ENCODE measurements around the gene KCNB1. TPM values are rescaled to one million over a fixed set of nuclear protein-coding genes. Genes with fewer than 3 reads are reported as not detected.

Gene KCNB1
- total RNA-seq, 1 experiment from 2014 or later: 0.09 TPM

DNA sequence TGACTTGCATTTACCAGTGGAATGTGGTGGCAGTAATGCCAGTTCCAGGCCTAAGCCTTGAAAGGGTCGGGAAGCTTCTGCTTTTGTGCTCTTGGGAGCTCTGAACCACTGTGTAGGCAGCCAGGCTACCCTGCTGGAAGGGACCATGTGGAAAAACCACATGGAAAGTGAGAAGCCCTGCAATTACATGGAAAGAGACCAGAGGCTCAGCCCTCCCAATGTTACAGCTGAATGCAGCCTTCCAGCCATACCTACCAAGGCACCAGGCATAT is 14.9 kb upstream of the KCNB1 start:
- POLR2A ChIA-PET: no interaction called here
- Mint-ChIP-seq H3K36me3 (ENCODE audit: insufficient read depth, unreplicated experiment) (no peaks in the 10 kb centered on the region), H3K4me1 (ENCODE audit: low read depth, unreplicated experiment) (peaks cover 9% of the 10 kb centered on the region), H3K4me3 (ENCODE audit: unreplicated experiment) (no peak overlapping the region), H3K9me3 (ENCODE audit: unreplicated experiment) (no peaks in the 10 kb centered on the region), H3K27ac (ENCODE audit: unreplicated experiment) (no peak overlapping the region), H3K27me3 (ENCODE audit: insufficient read depth, unreplicated experiment) (peaks cover 6% of the 10 kb centered on the region)
- Histone ChIP-seq H3K4me3 (ENCODE audit: low read depth, low read length) (no peak overlapping the region), H3K9me3 (no peaks in the 10 kb centered on the region), H3K4me1 (peaks cover 11% of the 10 kb centered on the region; the same call in 1 of the 2 replicates), H3K27me3 (replicated peaks; ENCODE audit: control insufficient read depth, insufficient read depth, low read length) (no peaks in the 10 kb centered on the region), H3K36me3 (ENCODE audit: control insufficient read depth, insufficient read depth, low read length) (no peaks in the 10 kb centered on the region)
- intact Hi-C loops (cut with micrococcal nuclease; ENCODE audit: unreplicated experiment): no loop called here
- TF ChIP-seq, protein P1, sequence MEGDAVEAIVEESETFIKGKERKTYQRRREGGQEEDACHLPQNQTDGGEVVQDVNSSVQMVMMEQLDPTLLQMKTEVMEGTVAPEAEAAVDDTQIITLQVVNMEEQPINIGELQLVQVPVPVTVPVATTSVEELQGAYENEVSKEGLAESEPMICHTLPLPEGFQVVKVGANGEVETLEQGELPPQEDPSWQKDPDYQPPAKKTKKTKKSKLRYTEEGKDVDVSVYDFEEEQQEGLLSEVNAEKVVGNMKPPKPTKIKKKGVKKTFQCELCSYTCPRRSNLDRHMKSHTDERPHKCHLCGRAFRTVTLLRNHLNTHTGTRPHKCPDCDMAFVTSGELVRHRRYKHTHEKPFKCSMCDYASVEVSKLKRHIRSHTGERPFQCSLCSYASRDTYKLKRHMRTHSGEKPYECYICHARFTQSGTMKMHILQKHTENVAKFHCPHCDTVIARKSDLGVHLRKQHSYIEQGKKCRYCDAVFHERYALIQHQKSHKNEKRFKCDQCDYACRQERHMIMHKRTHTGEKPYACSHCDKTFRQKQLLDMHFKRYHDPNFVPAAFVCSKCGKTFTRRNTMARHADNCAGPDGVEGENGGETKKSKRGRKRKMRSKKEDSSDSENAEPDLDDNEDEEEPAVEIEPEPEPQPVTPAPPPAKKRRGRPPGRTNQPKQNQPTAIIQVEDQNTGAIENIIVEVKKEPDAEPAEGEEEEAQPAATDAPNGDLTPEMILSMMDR (IDR thresholded peaks at IDR 0.05; ENCODE audit: insufficient read depth in 1 of 2, low read depth in 1 of 2, low read length in 1 of 2, severe bottlenecking in 1 of 2, unreplicated experiment in 1 of 2): no peak
- BruUV-seq (replicated peaks): no TSS peak
- no peak for DNase-seq
- CTCF ChIA-PET: interaction anchor here (1.2 to 4.3 kb wide), 3 partner anchors 11 to 177 kb away, joined by 3 to 24 read pairs (median 10); no protein-coding TSS in a partner anchor

GRCh38 chr20:49496553-49497397 is 14.3 kb upstream of the KCNB1 start:
- no peak overlapping the region for H3K4me3 ChIP-seq (ENCODE audit: low read depth, low read length)
- no peaks in the 10 kb centered on the region for H3K27me3 ChIP-seq (replicated peaks; ENCODE audit: control insufficient read depth, insufficient read depth, low read length)
- POLR2A ChIA-PET: no interaction called here
- H3K27me3 Mint-ChIP-seq (ENCODE audit: insufficient read depth, unreplicated experiment): peaks cover 6% of the 10 kb centered on the region
- no TSS peak for BruUV-seq (replicated peaks)
- H3K4me1 Mint-ChIP-seq (ENCODE audit: low read depth, unreplicated experiment): peaks cover 9% of the 10 kb centered on the region
- no peak for DNase-seq
- H3K9me3 Mint-ChIP-seq (ENCODE audit: unreplicated experiment): no peaks in the 10 kb centered on the region
- H3K36me3 ChIP-seq (ENCODE audit: control insufficient read depth, insufficient read depth, low read length): no peaks in the 10 kb centered on the region
- intact Hi-C loops (cut with micrococcal nuclease; ENCODE audit: unreplicated experiment): no loop called here
- CTCF ChIA-PET: interaction anchor here (1.2 to 4.3 kb wide), 3 partner anchors 12 to 176 kb away, joined by 3 to 24 read pairs (median 10); no protein-coding TSS in a partner anchor
- no peaks in the 10 kb centered on the region for H3K36me3 Mint-ChIP-seq (ENCODE audit: insufficient read depth, unreplicated experiment)
- peaks cover 11% of the 10 kb centered on the region; the same call in 1 of the 2 replicates for H3K4me1 ChIP-seq
- no peak overlapping the region for H3K27ac Mint-ChIP-seq (ENCODE audit: unreplicated experiment)
- no peak overlapping the region for H3K4me3 Mint-ChIP-seq (ENCODE audit: unreplicated experiment)
- no peaks in the 10 kb centered on the region for H3K9me3 ChIP-seq
- TF ChIP-seq, protein P1 (IDR thresholded peaks at IDR 0.05; ENCODE audit: insufficient read depth in 1 of 2, low read depth in 1 of 2, low read length in 1 of 2, severe bottlenecking in 1 of 2, unreplicated experiment in 1 of 2): no peak

DNA sequence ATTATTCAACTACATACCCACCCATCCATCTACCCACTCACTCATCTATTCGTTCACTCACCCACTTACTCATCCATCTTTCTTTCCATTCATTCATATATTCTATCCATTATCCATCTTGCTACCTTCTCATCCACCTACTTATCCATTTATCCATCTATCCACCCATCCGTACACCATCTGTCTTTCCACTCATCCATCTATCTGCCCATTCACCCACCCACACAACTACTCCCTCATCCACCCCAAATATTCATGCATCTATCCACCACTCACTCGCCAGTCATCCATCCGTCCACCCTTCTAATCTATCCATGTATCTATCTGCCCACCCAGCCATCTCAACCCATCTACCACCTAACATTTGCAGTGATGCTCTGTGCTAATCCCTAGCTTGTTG is 13.6 kb upstream of the KCNB1 start:
- Histone ChIP-seq H3K4me3 (ENCODE audit: low read depth, low read length) (no peak overlapping the region), H3K9me3 (no peaks in the 10 kb centered on the region), H3K4me1 (peaks cover 11% of the 10 kb centered on the region; the same call in 1 of the 2 replicates), H3K27me3 (replicated peaks; ENCODE audit: control insufficient read depth, insufficient read depth, low read length) (no peaks in the 10 kb centered on the region), H3K36me3 (ENCODE audit: control insufficient read depth, insufficient read depth, low read length) (no peaks in the 10 kb centered on the region)
- peaks cover 9% of the 10 kb centered on the region for H3K4me1 Mint-ChIP-seq (ENCODE audit: low read depth, unreplicated experiment)
- no peak for DNase-seq
- intact Hi-C loops (cut with micrococcal nuclease; ENCODE audit: unreplicated experiment): no loop called here
- CTCF ChIA-PET: interaction anchor here (0.6 to 4.3 kb wide), 2 partner anchors 12 to 28 kb away, joined by 5 to 24 read pairs; no protein-coding TSS in a partner anchor
- POLR2A ChIA-PET: no interaction called here
- no TSS peak for BruUV-seq (replicated peaks)
- peaks cover 8% of the 10 kb centered on the region for H3K27me3 Mint-ChIP-seq (ENCODE audit: insufficient read depth, unreplicated experiment)
- no peak overlapping the region for H3K27ac Mint-ChIP-seq (ENCODE audit: unreplicated experiment)
- no peaks in the 10 kb centered on the region for H3K36me3 Mint-ChIP-seq (ENCODE audit: insufficient read depth, unreplicated experiment)
- TF ChIP-seq, protein P1 (IDR thresholded peaks at IDR 0.05; ENCODE audit: insufficient read depth in 1 of 2, low read depth in 1 of 2, low read length in 1 of 2, severe bottlenecking in 1 of 2, unreplicated experiment in 1 of 2): no peak
- H3K4me3 Mint-ChIP-seq (ENCODE audit: unreplicated experiment): no peak overlapping the region
- no peaks in the 10 kb centered on the region for H3K9me3 Mint-ChIP-seq (ENCODE audit: unreplicated experiment)

All from Caco-2 (cell line).